Astrocyte (in vitro differentiated cells and primary cell): ENCODE measurements around the gene IFNA16. TPM values are rescaled to one million over a fixed set of nuclear protein-coding genes. Genes with fewer than 3 reads are reported as not detected.

ENCODE experiments used
- total RNA-seq: library from RNA; stranded (reverse); gene quantifications from 2 replicates; pipeline ENCODE4 v1.2.1, GENCODE V29; 2021

IFNA16 gene
- total RNA-seq, 1 donor from 2014 or later, result not detected

Other genes starting within 250 kb of the IFNA16 start
- gene HACD4, start 185.7 kb downstream of the IFNA16 start, total RNA-seq, result 1.9 and 2.1 TPM in 2 replicates
- gene IFNB1, start 139.4 kb downstream of the IFNA16 start, total RNA-seq, result 2.5 and 3.2 TPM in 2 replicates
- not detected in 2 replicates for gene IFNW1, start 75.5 kb downstream of the IFNA16 start, total RNA-seq
- gene IFNA21, start 50.7 kb downstream of the IFNA16 start, total RNA-seq, result not detected in 2 replicates
- gene IFNA4, start 29.7 kb downstream of the IFNA16 start, total RNA-seq, result not detected in 2 replicates
- gene IFNA7, start 15.1 kb downstream of the IFNA16 start, total RNA-seq, result not detected in 2 replicates
- not detected in 2 replicates for gene IFNA10, start 10.2 kb downstream of the IFNA16 start, total RNA-seq
- not detected in 2 replicates for gene IFNA17, start 10.9 kb upstream of the IFNA16 start, total RNA-seq
- not detected in 2 replicates for gene IFNA14, start 22.7 kb upstream of the IFNA16 start, total RNA-seq
- gene IFNA5, start 88.0 kb upstream of the IFNA16 start, total RNA-seq, result not detected in 2 replicates
- gene KLHL9, start 118.1 kb upstream of the IFNA16 start, total RNA-seq, result 30.3 and 30.4 TPM in 2 replicates
- not detected in 2 replicates for gene IFNA6, start 133.6 kb upstream of the IFNA16 start, total RNA-seq
- not detected in 2 replicates for gene IFNA13, start 150.7 kb upstream of the IFNA16 start, total RNA-seq
- not detected in 2 replicates for gene IFNA2, start 168.1 kb upstream of the IFNA16 start, total RNA-seq
- gene IFNA8, start 191.8 kb upstream of the IFNA16 start, total RNA-seq, result not detected in 2 replicates
- not detected in 2 replicates for gene IFNA1, start 223.1 kb upstream of the IFNA16 start, total RNA-seq